GM12878 (cell line): Measurements from ENCODE around the gene SERPINB6. TPM values are rescaled to one million over a fixed set of nuclear protein-coding genes. Genes with fewer than 3 reads are reported as not detected.

ENCODE experiments used
- ATAC-seq: fragments of 200-7000 bp; cut with Tn5 transposase; 3 replicates; pipeline ENCODE4 v1.9.1; 2020; ENCODE audit warnings: mild to moderate bottlenecking, moderate library complexity
- BruUV-seq: library from RNA; stranded (reverse); fragments of 400-500 nt; replicated peaks from 2 replicates; lab custom pipeline; 2021; lab: Mats Ljungman, UMichigan
- CTCF ChIA-PET: fragments of 300-600 bp; sonication (Branson Sonifier 250); formaldehyde crosslinking; extraction: SDS; loops from one replicate; lab custom pipeline; 2021; ENCODE audit warnings: inconsistent platforms; lab: Yijun Ruan, JAX
- POLR2A ChIA-PET: fragments of 350-600 bp; formaldehyde crosslinking; extraction: SDS; loops from one replicate; lab custom pipeline; 2021; ENCODE audit warnings: inconsistent platforms; lab: Charles Lee
- RAD21 ChIA-PET: fragments of 300-600 bp; sonication (Branson Sonifier 250); formaldehyde crosslinking; loops from one replicate; lab custom pipeline; 2023; ENCODE audit warnings: antibody characterized with exemption; ENCODE audit not compliant: unreplicated experiment; lab: Charles Lee
- SMC1A ChIA-PET: fragments of 300-600 bp; sonication (Branson Sonifier 250); formaldehyde crosslinking; loops from one replicate; lab custom pipeline; 2023; ENCODE audit not compliant: unreplicated experiment, uncharacterized antibody; lab: Charles Lee
- DNase-seq: peaks from one replicate; pipeline ENCODE4 v3.0.0-alpha.2; 2011; ENCODE audit warnings: low read depth, low spot score
- FAIRE-seq: peaks from 3 replicates; lab custom pipeline; 2011; peaks lifted over from hg19 to GRCh38; lab: Jason Lieb, UNC
- H2AFZ ChIP-seq: 2 replicates; pipeline ENCODE4 v1.6.0; 2011; ENCODE audit warnings: low read depth, low read length, control low read depth; ENCODE audit not compliant: control insufficient read depth
- H3K27ac ChIP-seq: 2 replicates; pipeline ENCODE4 v1.5.1; 2011; ENCODE audit warnings: control low read depth; ENCODE audit not compliant: control insufficient read depth, insufficient read depth
- H3K27me3 ChIP-seq, 2 experiments: replicated peaks in 1 of 2; 2 replicates each; pipeline versions ENCODE4 v1.6.0 to v1.6.1; 2011; ENCODE audit warnings: low read length in 1 of 2; ENCODE audit not compliant: control insufficient read depth in 2 of 2, insufficient read depth in 2 of 2
- H3K36me3 ChIP-seq, 2 experiments: 2 replicates each; pipeline ENCODE4 v1.5.1; 2011; ENCODE audit warnings: low read length in 1 of 2; ENCODE audit not compliant: control insufficient read depth in 2 of 2, insufficient read depth in 2 of 2
- H3K4me1 ChIP-seq: 2 replicates; pipeline ENCODE4 v1.6.1; 2011; ENCODE audit warnings: mild to moderate bottlenecking, low read length, moderate library complexity, mixed read lengths; ENCODE audit not compliant: control insufficient read depth, insufficient read depth
- H3K4me2 ChIP-seq: 2 replicates; pipeline ENCODE4 v1.6.0; 2011; ENCODE audit warnings: control low read depth; ENCODE audit not compliant: control insufficient read depth, insufficient read depth
- H3K4me3 ChIP-seq: fragments of 200-600 bp; sonication (generic); 2 replicates; pipeline ENCODE4 v1.5.1; 2016
- H3K79me2 ChIP-seq: 2 replicates; pipeline ENCODE4 v1.6.0; 2011; ENCODE audit warnings: low read length; ENCODE audit not compliant: control insufficient read depth, insufficient read depth
- H3K9ac ChIP-seq: 2 replicates; pipeline ENCODE4 v1.8.0; 2011; ENCODE audit warnings: low read length, control low read depth, mixed read lengths; ENCODE audit not compliant: control insufficient read depth, insufficient read depth
- H3K9me3 ChIP-seq: replicated peaks from 3 replicates; pipeline ENCODE4 v1.5.1; 2011; ENCODE audit warnings: mild to moderate bottlenecking, low read length; ENCODE audit not compliant: control insufficient read depth, insufficient read depth
- H4K20me1 ChIP-seq: 2 replicates; pipeline ENCODE4 v1.6.0; 2011; ENCODE audit not compliant: control insufficient read depth, insufficient read depth
- DPF2 ChIP-seq: fragments of 450-650 bp; IDR thresholded peaks from 2 replicates; pipeline ENCODE4 v1.6.1; 2017; ENCODE audit warnings: mild to moderate bottlenecking
- ETV6 ChIP-seq, 2 experiments: fragments of 450-650 bp in 1 of 2; IDR thresholded peaks in 1 of 2; conservative IDR thresholded peaks in 1 of 2; 2 replicates each; pipeline ENCODE4 v1.6.1; 2014; ENCODE audit warnings: antibody characterized with exemption in 1 of 2, borderline replicate concordance in 1 of 2, low read depth in 1 of 2, mild to moderate bottlenecking in 1 of 2, moderate library complexity in 1 of 2
- MTA3 ChIP-seq: IDR thresholded peaks from 2 replicates; pipeline ENCODE4 v1.6.1; 2012; ENCODE audit warnings: low read length, inconsistent platforms, borderline replicate concordance
- NR2F1 ChIP-seq: fragments of 450-650 bp; conservative IDR thresholded peaks from 2 replicates; pipeline ENCODE4 v1.6.1; 2017; ENCODE audit warnings: mild to moderate bottlenecking
- SREBF2 ChIP-seq: IDR thresholded peaks from 2 replicates; pipeline ENCODE4 v1.6.1; 2012; ENCODE audit warnings: mild to moderate bottlenecking, low read length
- ZNF217 ChIP-seq: fragments of 450-650 bp; IDR thresholded peaks from 2 replicates; pipeline ENCODE4 v1.6.1; 2017; ENCODE audit warnings: antibody characterized with exemption, mild to moderate bottlenecking
- ZNF622 ChIP-seq: fragments of 450-650 bp; IDR thresholded peaks from 2 replicates; pipeline ENCODE4 v1.6.1; 2017; ENCODE audit warnings: mild to moderate bottlenecking, inconsistent platforms
- WGBS: methylation state at CpG from one replicate; pipeline ENCODE4 v1.1.6; 2016; ENCODE audit warnings: low lambda C conversion rate; ENCODE audit not compliant: insufficient replicate concordance, insufficient coverage; ENCODE audit errors: missing lambda C conversion rate; 5-methylcytosine and 5-hydroxymethylcytosine counted together
- in situ Hi-C: fragments of 300-500 bp; cut with MboI; formaldehyde crosslinking; loops from 9 replicates; pipeline ENCODE4 v1.14.3; 2018; ENCODE audit warnings: mixed read lengths
- intact Hi-C: fragments of 100-400 bp; cut with micrococcal nuclease; formaldehyde crosslinking; loops from one replicate; pipeline ENCODE4 v1.14.2; 2022; ENCODE audit not compliant: unreplicated experiment
- polyA plus RNA-seq, 11 experiments: library from polyadenylated mRNA; depleted of rRNA in 4 of 11; unstranded in 6 of 11; stranded (reverse) in 5 of 11; fragments of >200 nt; fragmentation: Nextera tagmentation in 4 of 11; fragmentation: Illumina TruSeq in 1 of 11; extraction: Ambion mirVana in 4 of 11; extraction: Trizol in 1 of 11; gene quantifications; 1 replicate in 1 of 11; 2 replicates in 10 of 11; pipeline versions ENCODE4 v1.2.1 to v1.2.3, GENCODE V29; 2011 to 2016; ENCODE audit warnings: inconsistent platforms in 2 of 11, missing spikeins in 2 of 11, low read depth in 1 of 11
- total RNA-seq, 4 experiments: library from RNA; depleted of rRNA in 3 of 4; stranded (reverse); fragments of >200 nt in 3 of 4; fragmentation: Illumina TruSeq in 1 of 4; extraction: Trizol in 1 of 4; gene quantifications; 2 replicates each; pipeline versions ENCODE4 v1.2.1 to v1.2.3, GENCODE V29; 2013 to 2021
- TF ChIP-seq, protein P1 (sequence below): fragments of 150-350 bp; IDR thresholded peaks from 2 replicates; pipeline ENCODE4 v1.6.1; 2014; ENCODE audit warnings: mild to moderate bottlenecking, low read depth, low read length
- TF ChIP-seq, protein P2 (sequence below): fragments of 450-650 bp; IDR thresholded peaks from 2 replicates; pipeline ENCODE4 v1.6.1; 2017; ENCODE audit warnings: low read depth, mild to moderate bottlenecking, moderate library complexity
- TF ChIP-seq, protein P3 (sequence below): fragments of 450-650 bp; formaldehyde crosslinking; IDR thresholded peaks from 2 replicates; pipeline ENCODE4 v1.4.0; 2020; ENCODE audit warnings: mild to moderate bottlenecking, moderate library complexity
- TF ChIP-seq, protein P4 (sequence below): IDR thresholded peaks from 2 replicates; pipeline ENCODE4 v1.6.1; 2012; ENCODE audit warnings: improper control_type of control experiment, low read depth, low read length; ENCODE audit not compliant: insufficient replicate concordance

Gene SERPINB6
- total and polyA plus RNA-seq, 10 of the 15 experiments (the other 5 are each of a cell fraction or from before 2014, with no cell fraction given), result 0.37 to 2.2 (median 0.68) TPM; not detected in 1

DNA sequence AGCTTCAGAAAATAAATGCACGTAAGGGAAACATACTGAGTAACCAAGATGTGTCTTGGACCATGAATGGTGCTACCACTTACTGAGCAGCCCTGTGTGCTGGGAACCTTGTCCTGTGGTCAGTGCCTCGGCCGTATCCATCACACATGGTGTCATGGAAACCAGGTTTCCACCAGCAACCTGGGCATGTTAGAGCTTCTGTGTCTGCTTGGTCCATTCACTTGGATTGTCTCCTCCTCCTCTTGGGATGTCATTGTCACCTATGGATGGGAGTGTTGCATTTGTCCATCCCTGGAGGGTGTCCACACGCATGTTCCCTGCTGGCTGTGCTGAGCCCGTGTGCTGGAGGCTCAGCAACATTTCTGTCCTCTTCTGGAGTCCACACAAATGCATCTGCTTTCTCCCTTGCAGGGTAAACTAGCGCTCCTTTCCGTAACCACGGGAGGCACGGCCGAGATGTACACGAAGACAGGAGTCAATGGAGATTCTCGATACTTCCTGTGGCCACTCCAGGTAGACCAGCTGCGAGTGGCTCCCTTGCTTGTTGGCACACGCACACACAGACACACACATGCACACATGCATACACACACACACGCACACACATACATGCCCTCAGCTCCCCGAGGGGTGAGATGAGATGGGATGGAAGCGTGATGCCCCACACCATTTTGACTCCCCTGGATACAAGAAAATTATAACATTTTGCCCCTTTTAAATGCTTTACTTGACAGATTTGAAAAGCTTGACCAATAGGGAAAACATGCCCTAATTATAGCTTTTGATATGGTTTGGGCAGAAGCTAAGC lies 45.3 kb upstream of the SERPINB6 start:
- 93% methylated on average over 17 of the region's 17 CpGs for WGBS
- H3K4me3 ChIP-seq, result no peak overlapping the region
- no peaks in the 10 kb centered on the region for H3K79me2 ChIP-seq
- H3K27ac ChIP-seq, result no peak overlapping the region
- intact Hi-C loops, result no loop called here
- no peak for DNase-seq
- POLR2A ChIA-PET, result no interaction called here
- FAIRE-seq, result no peak
- ATAC-seq, result no peak
- no peak overlapping the region for H2AFZ ChIP-seq
- H3K9me3 ChIP-seq, result peaks cover 5% of the 10 kb centered on the region; the same call in 2 of the 3 replicates
- H4K20me1 ChIP-seq, result no peaks in the 10 kb centered on the region
- BruUV-seq, result no TSS peak
- RAD21 ChIA-PET, result no interaction called here
- H3K9ac ChIP-seq, result no peak overlapping the region
- CTCF ChIA-PET, result no interaction called here
- in situ Hi-C loops, result no loop called here
- H3K4me2 ChIP-seq, result no peak overlapping the region
- SMC1A ChIA-PET, result no interaction called here
- H3K36me3 ChIP-seq, result no peaks in the 10 kb centered on the region
- no peaks in the 10 kb centered on the region for H3K4me1 ChIP-seq
- H3K27me3 ChIP-seq, result no peaks in the 10 kb centered on the region
- TF ChIP-seq ETV6 (conservative IDR thresholded peaks at IDR 0.05 in 1 of 2, IDR thresholded peaks at IDR 0.05 in 1 of 2; ENCODE audit: borderline replicate concordance in 1 of 2, low read depth in 1 of 2), result no peak
- TF ChIP-seq, protein P1, sequence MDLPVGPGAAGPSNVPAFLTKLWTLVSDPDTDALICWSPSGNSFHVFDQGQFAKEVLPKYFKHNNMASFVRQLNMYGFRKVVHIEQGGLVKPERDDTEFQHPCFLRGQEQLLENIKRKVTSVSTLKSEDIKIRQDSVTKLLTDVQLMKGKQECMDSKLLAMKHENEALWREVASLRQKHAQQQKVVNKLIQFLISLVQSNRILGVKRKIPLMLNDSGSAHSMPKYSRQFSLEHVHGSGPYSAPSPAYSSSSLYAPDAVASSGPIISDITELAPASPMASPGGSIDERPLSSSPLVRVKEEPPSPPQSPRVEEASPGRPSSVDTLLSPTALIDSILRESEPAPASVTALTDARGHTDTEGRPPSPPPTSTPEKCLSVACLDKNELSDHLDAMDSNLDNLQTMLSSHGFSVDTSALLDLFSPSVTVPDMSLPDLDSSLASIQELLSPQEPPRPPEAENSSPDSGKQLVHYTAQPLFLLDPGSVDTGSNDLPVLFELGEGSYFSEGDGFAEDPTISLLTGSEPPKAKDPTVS, result no peak
- no peak for TF ChIP-seq ZNF217
- no peak for TF ChIP-seq SREBF2
- TF ChIP-seq, protein P2, sequence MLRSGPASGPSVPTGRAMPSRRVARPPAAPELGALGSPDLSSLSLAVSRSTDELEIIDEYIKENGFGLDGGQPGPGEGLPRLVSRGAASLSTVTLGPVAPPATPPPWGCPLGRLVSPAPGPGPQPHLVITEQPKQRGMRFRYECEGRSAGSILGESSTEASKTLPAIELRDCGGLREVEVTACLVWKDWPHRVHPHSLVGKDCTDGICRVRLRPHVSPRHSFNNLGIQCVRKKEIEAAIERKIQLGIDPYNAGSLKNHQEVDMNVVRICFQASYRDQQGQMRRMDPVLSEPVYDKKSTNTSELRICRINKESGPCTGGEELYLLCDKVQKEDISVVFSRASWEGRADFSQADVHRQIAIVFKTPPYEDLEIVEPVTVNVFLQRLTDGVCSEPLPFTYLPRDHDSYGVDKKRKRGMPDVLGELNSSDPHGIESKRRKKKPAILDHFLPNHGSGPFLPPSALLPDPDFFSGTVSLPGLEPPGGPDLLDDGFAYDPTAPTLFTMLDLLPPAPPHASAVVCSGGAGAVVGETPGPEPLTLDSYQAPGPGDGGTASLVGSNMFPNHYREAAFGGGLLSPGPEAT, result no peak
- TF ChIP-seq, protein P3, sequence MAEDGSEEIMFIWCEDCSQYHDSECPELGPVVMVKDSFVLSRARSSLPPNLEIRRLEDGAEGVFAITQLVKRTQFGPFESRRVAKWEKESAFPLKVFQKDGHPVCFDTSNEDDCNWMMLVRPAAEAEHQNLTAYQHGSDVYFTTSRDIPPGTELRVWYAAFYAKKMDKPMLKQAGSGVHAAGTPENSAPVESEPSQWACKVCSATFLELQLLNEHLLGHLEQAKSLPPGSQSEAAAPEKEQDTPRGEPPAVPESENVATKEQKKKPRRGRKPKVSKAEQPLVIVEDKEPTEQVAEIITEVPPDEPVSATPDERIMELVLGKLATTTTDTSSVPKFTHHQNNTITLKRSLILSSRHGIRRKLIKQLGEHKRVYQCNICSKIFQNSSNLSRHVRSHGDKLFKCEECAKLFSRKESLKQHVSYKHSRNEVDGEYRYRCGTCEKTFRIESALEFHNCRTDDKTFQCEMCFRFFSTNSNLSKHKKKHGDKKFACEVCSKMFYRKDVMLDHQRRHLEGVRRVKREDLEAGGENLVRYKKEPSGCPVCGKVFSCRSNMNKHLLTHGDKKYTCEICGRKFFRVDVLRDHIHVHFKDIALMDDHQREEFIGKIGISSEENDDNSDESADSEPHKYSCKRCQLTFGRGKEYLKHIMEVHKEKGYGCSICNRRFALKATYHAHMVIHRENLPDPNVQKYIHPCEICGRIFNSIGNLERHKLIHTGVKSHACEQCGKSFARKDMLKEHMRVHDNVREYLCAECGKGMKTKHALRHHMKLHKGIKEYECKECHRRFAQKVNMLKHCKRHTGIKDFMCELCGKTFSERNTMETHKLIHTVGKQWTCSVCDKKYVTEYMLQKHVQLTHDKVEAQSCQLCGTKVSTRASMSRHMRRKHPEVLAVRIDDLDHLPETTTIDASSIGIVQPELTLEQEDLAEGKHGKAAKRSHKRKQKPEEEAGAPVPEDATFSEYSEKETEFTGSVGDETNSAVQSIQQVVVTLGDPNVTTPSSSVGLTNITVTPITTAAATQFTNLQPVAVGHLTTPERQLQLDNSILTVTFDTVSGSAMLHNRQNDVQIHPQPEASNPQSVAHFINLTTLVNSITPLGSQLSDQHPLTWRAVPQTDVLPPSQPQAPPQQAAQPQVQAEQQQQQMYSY, result no peak
- no peak for TF ChIP-seq ZNF622
- TF ChIP-seq, protein P4, sequence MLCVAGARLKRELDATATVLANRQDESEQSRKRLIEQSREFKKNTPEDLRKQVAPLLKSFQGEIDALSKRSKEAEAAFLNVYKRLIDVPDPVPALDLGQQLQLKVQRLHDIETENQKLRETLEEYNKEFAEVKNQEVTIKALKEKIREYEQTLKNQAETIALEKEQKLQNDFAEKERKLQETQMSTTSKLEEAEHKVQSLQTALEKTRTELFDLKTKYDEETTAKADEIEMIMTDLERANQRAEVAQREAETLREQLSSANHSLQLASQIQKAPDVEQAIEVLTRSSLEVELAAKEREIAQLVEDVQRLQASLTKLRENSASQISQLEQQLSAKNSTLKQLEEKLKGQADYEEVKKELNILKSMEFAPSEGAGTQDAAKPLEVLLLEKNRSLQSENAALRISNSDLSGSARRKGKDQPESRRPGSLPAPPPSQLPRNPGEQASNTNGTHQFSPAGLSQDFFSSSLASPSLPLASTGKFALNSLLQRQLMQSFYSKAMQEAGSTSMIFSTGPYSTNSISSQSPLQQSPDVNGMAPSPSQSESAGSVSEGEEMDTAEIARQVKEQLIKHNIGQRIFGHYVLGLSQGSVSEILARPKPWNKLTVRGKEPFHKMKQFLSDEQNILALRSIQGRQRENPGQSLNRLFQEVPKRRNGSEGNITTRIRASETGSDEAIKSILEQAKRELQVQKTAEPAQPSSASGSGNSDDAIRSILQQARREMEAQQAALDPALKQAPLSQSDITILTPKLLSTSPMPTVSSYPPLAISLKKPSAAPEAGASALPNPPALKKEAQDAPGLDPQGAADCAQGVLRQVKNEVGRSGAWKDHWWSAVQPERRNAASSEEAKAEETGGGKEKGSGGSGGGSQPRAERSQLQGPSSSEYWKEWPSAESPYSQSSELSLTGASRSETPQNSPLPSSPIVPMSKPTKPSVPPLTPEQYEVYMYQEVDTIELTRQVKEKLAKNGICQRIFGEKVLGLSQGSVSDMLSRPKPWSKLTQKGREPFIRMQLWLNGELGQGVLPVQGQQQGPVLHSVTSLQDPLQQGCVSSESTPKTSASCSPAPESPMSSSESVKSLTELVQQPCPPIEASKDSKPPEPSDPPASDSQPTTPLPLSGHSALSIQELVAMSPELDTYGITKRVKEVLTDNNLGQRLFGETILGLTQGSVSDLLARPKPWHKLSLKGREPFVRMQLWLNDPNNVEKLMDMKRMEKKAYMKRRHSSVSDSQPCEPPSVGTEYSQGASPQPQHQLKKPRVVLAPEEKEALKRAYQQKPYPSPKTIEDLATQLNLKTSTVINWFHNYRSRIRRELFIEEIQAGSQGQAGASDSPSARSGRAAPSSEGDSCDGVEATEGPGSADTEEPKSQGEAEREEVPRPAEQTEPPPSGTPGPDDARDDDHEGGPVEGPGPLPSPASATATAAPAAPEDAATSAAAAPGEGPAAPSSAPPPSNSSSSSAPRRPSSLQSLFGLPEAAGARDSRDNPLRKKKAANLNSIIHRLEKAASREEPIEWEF, result no peak
- no peak for TF ChIP-seq MTA3
- no peak for TF ChIP-seq NR2F1
- no peak for TF ChIP-seq DPF2
